Measurements from ENCODE around the gene MARK3.

The MARK3 gene

GRCh38 chr14:103526247-103526913, 141.2 kb downstream of the MARK3 start:
- no peak overlapping the region for H3K4me2 ChIP-seq (ENCODE audit: insufficient read depth, low read length)
- no peak overlapping the region for H3K9ac ChIP-seq (ENCODE audit: low read depth, low read length)
- no peak overlapping the region for H3K27ac ChIP-seq (ENCODE audit: low read length)
- H3K36me3 ChIP-seq (ENCODE audit: insufficient read depth, low read length), result peaks cover 16% of the 10 kb centered on the region
- no peak overlapping the region for H2AFZ ChIP-seq (ENCODE audit: low read depth, low read length)
- no peaks in the 10 kb centered on the region for H3K27me3 ChIP-seq (ENCODE audit: insufficient read depth, low read length, poor library complexity)
- ATAC-seq (ENCODE audit: insufficient read depth, low read depth) (no peak), DNase-seq (no peak)
- peaks cover 31% of the 10 kb centered on the region for H3K4me1 ChIP-seq (ENCODE audit: insufficient read depth, low read length)
- TF ChIP-seq EZH2 (IDR thresholded peaks at IDR 0.05; ENCODE audit: borderline replicate concordance, low read depth, low read length, severe bottlenecking) (no peak), CTCF (IDR thresholded peaks at IDR 0.05; ENCODE audit: borderline replicate concordance, extremely low read depth, low read length, poor library complexity, severe bottlenecking) (no peak)
- H3K79me2 ChIP-seq (ENCODE audit: insufficient read depth, low read length), result peaks cover 36% of the 10 kb centered on the region
- peaks cover 18% of the 10 kb centered on the region for H4K20me1 ChIP-seq (ENCODE audit: insufficient read depth, low read length)
- no peaks in the 10 kb centered on the region for H3K9me3 ChIP-seq (ENCODE audit: insufficient read depth, low read length, severe bottlenecking)
- no peak overlapping the region for H3K4me3 ChIP-seq (ENCODE audit: low read depth in 1 of 2, low read length in 2 of 2)

GRCh38 chr14:103526914-103527248, 141.7 kb downstream of the MARK3 start:
- TF ChIP-seq CTCF (IDR thresholded peaks at IDR 0.05; ENCODE audit: borderline replicate concordance, extremely low read depth, low read length, poor library complexity, severe bottlenecking) (no peak), EZH2 (IDR thresholded peaks at IDR 0.05; ENCODE audit: borderline replicate concordance, low read depth, low read length, severe bottlenecking) (no peak)
- Histone ChIP-seq H3K79me2 (ENCODE audit: insufficient read depth, low read length) (peaks cover 41% of the 10 kb centered on the region), H3K27me3 (ENCODE audit: insufficient read depth, low read length, poor library complexity) (no peaks in the 10 kb centered on the region), H4K20me1 (ENCODE audit: insufficient read depth, low read length) (peaks cover 23% of the 10 kb centered on the region), H3K9ac (ENCODE audit: low read depth, low read length) (no peak overlapping the region), H3K9me3 (ENCODE audit: insufficient read depth, low read length, severe bottlenecking) (no peaks in the 10 kb centered on the region), H3K4me3 (ENCODE audit: low read depth in 1 of 2, low read length in 2 of 2) (no peak overlapping the region), H3K36me3 (ENCODE audit: insufficient read depth, low read length) (peaks cover 20% of the 10 kb centered on the region), H3K4me2 (ENCODE audit: insufficient read depth, low read length) (no peak overlapping the region), H3K27ac (ENCODE audit: low read length) (no peak overlapping the region), H2AFZ (ENCODE audit: low read depth, low read length) (no peak overlapping the region), H3K4me1 (ENCODE audit: insufficient read depth, low read length) (peaks cover 35% of the 10 kb centered on the region)
- DNase-seq (no peak), ATAC-seq (ENCODE audit: insufficient read depth, low read depth) (no peak)

GRCh38 chr14:103527408-103528145, 142.4 kb downstream of the MARK3 start:
- H3K9ac ChIP-seq (ENCODE audit: low read depth, low read length), result peak overlapping the region; percentile 77
- H3K27ac ChIP-seq (ENCODE audit: low read length), result no peak overlapping the region; the same call in 1 of the 2 replicates
- peak overlapping the region in 1 of 2 experiments; percentile 99; a peak in 2 of 4 replicates for H3K4me3 ChIP-seq (ENCODE audit: low read depth in 1 of 2, low read length in 2 of 2)
- TF ChIP-seq CTCF (IDR thresholded peaks at IDR 0.05; ENCODE audit: borderline replicate concordance, extremely low read depth, low read length, poor library complexity, severe bottlenecking) (no peak), EZH2 (IDR thresholded peaks at IDR 0.05; ENCODE audit: borderline replicate concordance, low read depth, low read length, severe bottlenecking) (no peak)
- ATAC-seq (ENCODE audit: insufficient read depth, low read depth) (no peak), DNase-seq (no peak)
- H3K27me3 ChIP-seq (ENCODE audit: insufficient read depth, low read length, poor library complexity), result no peaks in the 10 kb centered on the region
- H3K9me3 ChIP-seq (ENCODE audit: insufficient read depth, low read length, severe bottlenecking), result no peaks in the 10 kb centered on the region
- H3K79me2 ChIP-seq (ENCODE audit: insufficient read depth, low read length), result peaks cover 48% of the 10 kb centered on the region
- no peak overlapping the region for H2AFZ ChIP-seq (ENCODE audit: low read depth, low read length)
- peaks cover 26% of the 10 kb centered on the region for H3K36me3 ChIP-seq (ENCODE audit: insufficient read depth, low read length)
- H3K4me2 ChIP-seq (ENCODE audit: insufficient read depth, low read length), result peak overlapping the region; percentile 99
- peaks cover 29% of the 10 kb centered on the region for H4K20me1 ChIP-seq (ENCODE audit: insufficient read depth, low read length)
- H3K4me1 ChIP-seq (ENCODE audit: insufficient read depth, low read length), result peaks cover 35% of the 10 kb centered on the region

All from DND-41 (cell line).